ENCODE data around the gene LRRC41.

LRRC41 gene

GRCh38 chr1:46303038-46303871 lies at the start of gene LRRC41, which contains the start of gene UQCRH:
Gene LRRC41, minus strand, starts transcription at chr1:46303616. Its CDS starts 294 bp downstream, at chr1:46303322.
Gene UQCRH, plus strand, starts transcription at chr1:46303698. Its CDS starts 69 bp downstream, at chr1:46303767.
- TF ChIP-seq GATA2 (IDR thresholded peaks at IDR 0.05; ENCODE audit: low read depth, low read length) (no peak), GATA3 (IDR thresholded peaks at IDR 0.05; ENCODE audit: low read depth, low read length) (no peak)

GRCh38 chr1:46352363-46352762 lies 48.9 kb upstream of the LRRC41 start:
- TF ChIP-seq GATA3 (IDR thresholded peaks at IDR 0.05; ENCODE audit: low read depth, low read length) (no peak), GATA2 (IDR thresholded peaks at IDR 0.05; ENCODE audit: low read depth, low read length) (no peak)

- TF ChIP-seq GATA2 (IDR thresholded peaks at IDR 0.05; ENCODE audit: low read depth, low read length), result no peak
- TF ChIP-seq GATA3 (IDR thresholded peaks at IDR 0.05; ENCODE audit: low read depth, low read length), result no peak
Observed at GRCh38 chr1:46345281-46345680, 41.9 kb upstream of the LRRC41 start.

- TF ChIP-seq GATA3 (IDR thresholded peaks at IDR 0.05; ENCODE audit: low read depth, low read length) (no peak), GATA2 (IDR thresholded peaks at IDR 0.05; ENCODE audit: low read depth, low read length) (no peak)
Observed at GRCh38 chr1:46344481-46344880, 41.1 kb upstream of the LRRC41 start.

- TF ChIP-seq GATA2 (IDR thresholded peaks at IDR 0.05; ENCODE audit: low read depth, low read length) (no peak), GATA3 (IDR thresholded peaks at IDR 0.05; ENCODE audit: low read depth, low read length) (no peak)
Observed at GRCh38 chr1:46343705-46344104, 40.3 kb upstream of the LRRC41 start.

- TF ChIP-seq GATA3 (IDR thresholded peaks at IDR 0.05; ENCODE audit: low read depth, low read length) (no peak), GATA2 (IDR thresholded peaks at IDR 0.05; ENCODE audit: low read depth, low read length) (no peak)
Observed at GRCh38 chr1:46343351-46343695, 39.9 kb upstream of the LRRC41 start.

GRCh38 chr1:46342677-46343350 lies 39.4 kb upstream of the LRRC41 start:
- TF ChIP-seq GATA2 (IDR thresholded peaks at IDR 0.05; ENCODE audit: low read depth, low read length) (no peak), GATA3 (IDR thresholded peaks at IDR 0.05; ENCODE audit: low read depth, low read length) (no peak)

GRCh38 chr1:46342084-46342656 lies 38.8 kb upstream of the LRRC41 start:
- TF ChIP-seq GATA3 (IDR thresholded peaks at IDR 0.05; ENCODE audit: low read depth, low read length) (no peak), GATA2 (IDR thresholded peaks at IDR 0.05; ENCODE audit: low read depth, low read length) (no peak)

GRCh38 chr1:46341222-46342083 lies 38.0 kb upstream of the LRRC41 start:
- TF ChIP-seq GATA2 (IDR thresholded peaks at IDR 0.05; ENCODE audit: low read depth, low read length) (no peak), GATA3 (IDR thresholded peaks at IDR 0.05; ENCODE audit: low read depth, low read length) (no peak)

- TF ChIP-seq GATA2 (IDR thresholded peaks at IDR 0.05; ENCODE audit: low read depth, low read length), result no peak
- no peak for TF ChIP-seq GATA3 (IDR thresholded peaks at IDR 0.05; ENCODE audit: low read depth, low read length)
Observed at GRCh38 chr1:46340404-46341221, 37.2 kb upstream of the LRRC41 start, which contains the start of gene NSUN4. Gene NSUN4, plus strand, starts transcription at chr1:46340807. Its CDS starts 20 bp downstream, at chr1:46340827.

GRCh38 chr1:46335081-46335480 lies 31.7 kb upstream of the LRRC41 start:
- TF ChIP-seq GATA2 (IDR thresholded peaks at IDR 0.05; ENCODE audit: low read depth, low read length), result no peak
- TF ChIP-seq GATA3 (IDR thresholded peaks at IDR 0.05; ENCODE audit: low read depth, low read length), result no peak

GRCh38 chr1:46334030-46334384 lies 30.6 kb upstream of the LRRC41 start:
- TF ChIP-seq GATA2 (IDR thresholded peaks at IDR 0.05; ENCODE audit: low read depth, low read length) (no peak), GATA3 (IDR thresholded peaks at IDR 0.05; ENCODE audit: low read depth, low read length) (no peak)
